BE2C (cell line): Measurements from ENCODE around the gene ADAMTS12.

Source experiments
- DNase-seq: peaks from one replicate; pipeline ENCODE4 v3.0.0-alpha.2; 2020
- H3K27me3 ChIP-seq: fragments of 250-450 bp; sonication (Bioruptor Pico); 2 replicates; pipeline ENCODE4 v1.5.1; 2020; ENCODE audit warnings: mild to moderate bottlenecking
- H3K36me3 ChIP-seq: fragments of 250-450 bp; sonication (Bioruptor Pico); 2 replicates; pipeline ENCODE4 v1.5.1; 2020; ENCODE audit warnings: mild to moderate bottlenecking
- H3K4me1 ChIP-seq: fragments of 250-450 bp; sonication (Bioruptor Pico); 2 replicates; pipeline ENCODE4 v1.5.1; 2020
- H3K4me3 ChIP-seq: 2 replicates; pipeline ENCODE4 v1.5.1; 2011; ENCODE audit warnings: low read depth, low read length
- H3K9me3 ChIP-seq: fragments of 250-450 bp; sonication (Bioruptor Pico); 2 replicates; pipeline ENCODE4 v1.5.1; 2020
- TF ChIP-seq, protein P1 (sequence below): IDR thresholded peaks from 2 replicates; pipeline ENCODE4 v1.5.1; 2012; ENCODE audit warnings: mild to moderate bottlenecking, low read depth, low read length

Gene ADAMTS12

DNA sequence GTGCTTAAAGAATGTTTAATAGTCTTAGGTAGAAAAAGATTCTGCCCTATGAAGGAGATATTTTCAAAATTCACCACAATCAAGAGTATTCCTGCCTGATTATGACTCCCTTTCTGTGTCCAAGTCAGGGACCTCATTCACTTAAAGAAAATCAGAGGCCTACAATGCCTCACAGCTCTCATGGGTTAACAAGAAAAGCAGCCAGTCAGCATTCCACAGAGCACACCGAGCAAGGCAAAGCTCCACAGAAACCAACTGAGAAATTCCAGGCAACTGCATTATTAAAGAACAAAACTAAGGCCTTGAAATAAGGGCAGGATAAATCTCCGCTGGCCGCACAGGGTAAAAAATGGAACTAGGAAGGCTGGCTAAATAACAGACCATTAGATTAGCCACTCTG is 289.9 kb downstream of the ADAMTS12 start:
- Histone ChIP-seq H3K4me1 (no peaks in the 10 kb centered on the region), H3K9me3 (no peaks in the 10 kb centered on the region), H3K27me3 (no peaks in the 10 kb centered on the region; the same call in 1 of the 2 replicates), H3K36me3 (no peaks in the 10 kb centered on the region), H3K4me3 (no peak overlapping the region)
- TF ChIP-seq, protein P1, sequence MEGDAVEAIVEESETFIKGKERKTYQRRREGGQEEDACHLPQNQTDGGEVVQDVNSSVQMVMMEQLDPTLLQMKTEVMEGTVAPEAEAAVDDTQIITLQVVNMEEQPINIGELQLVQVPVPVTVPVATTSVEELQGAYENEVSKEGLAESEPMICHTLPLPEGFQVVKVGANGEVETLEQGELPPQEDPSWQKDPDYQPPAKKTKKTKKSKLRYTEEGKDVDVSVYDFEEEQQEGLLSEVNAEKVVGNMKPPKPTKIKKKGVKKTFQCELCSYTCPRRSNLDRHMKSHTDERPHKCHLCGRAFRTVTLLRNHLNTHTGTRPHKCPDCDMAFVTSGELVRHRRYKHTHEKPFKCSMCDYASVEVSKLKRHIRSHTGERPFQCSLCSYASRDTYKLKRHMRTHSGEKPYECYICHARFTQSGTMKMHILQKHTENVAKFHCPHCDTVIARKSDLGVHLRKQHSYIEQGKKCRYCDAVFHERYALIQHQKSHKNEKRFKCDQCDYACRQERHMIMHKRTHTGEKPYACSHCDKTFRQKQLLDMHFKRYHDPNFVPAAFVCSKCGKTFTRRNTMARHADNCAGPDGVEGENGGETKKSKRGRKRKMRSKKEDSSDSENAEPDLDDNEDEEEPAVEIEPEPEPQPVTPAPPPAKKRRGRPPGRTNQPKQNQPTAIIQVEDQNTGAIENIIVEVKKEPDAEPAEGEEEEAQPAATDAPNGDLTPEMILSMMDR: no peak
- DNase-seq: no peak

DNA sequence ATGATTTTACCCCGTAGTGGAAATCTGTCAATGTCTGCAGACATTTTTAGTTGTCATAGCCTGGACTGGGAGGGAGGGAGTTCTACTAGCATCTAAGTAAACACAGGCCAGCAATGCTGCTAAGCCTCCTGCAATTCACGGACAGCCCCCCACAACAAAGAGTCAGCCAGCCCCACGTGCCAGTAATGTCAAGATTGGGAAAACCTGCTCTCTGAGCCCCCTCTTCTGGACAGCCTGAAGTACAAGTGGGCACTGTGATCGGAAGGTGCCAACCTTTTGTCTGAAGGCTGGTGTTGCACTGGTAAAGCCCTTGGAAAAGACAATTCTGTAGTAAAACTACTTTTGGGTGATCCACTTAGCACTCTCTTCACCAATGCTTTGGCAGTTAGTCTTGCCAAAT is 296.5 kb downstream of the ADAMTS12 start:
- Histone ChIP-seq H3K4me3 (no peak overlapping the region), H3K4me1 (no peaks in the 10 kb centered on the region), H3K36me3 (no peaks in the 10 kb centered on the region), H3K27me3 (no peaks in the 10 kb centered on the region), H3K9me3 (no peaks in the 10 kb centered on the region)
- TF ChIP-seq, protein P1: no peak
- DNase-seq: no peak

DNA sequence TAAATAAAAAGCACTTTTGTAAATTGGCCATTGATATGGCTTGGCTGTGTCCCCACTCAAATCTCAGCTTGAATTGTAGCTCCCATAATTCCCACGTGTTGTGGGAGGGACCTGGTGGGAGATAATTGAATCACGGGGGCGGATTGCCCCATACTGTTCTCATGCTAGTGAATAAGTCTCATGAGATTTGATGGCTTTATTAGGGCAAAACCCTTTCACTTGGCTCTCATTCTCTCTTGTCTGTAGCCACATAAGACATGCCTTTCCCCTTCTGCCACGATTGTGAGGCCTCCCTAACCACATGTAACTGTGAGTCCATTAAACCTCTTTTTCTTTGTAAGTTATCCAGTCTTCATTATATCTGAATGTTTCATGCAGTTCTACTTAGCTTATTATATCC is 297.8 kb downstream of the ADAMTS12 start:
- no peak overlapping the region for H3K4me3 ChIP-seq
- H3K4me1 ChIP-seq: no peaks in the 10 kb centered on the region
- TF ChIP-seq, protein P1: no peak
- no peak for DNase-seq
- no peaks in the 10 kb centered on the region for H3K9me3 ChIP-seq
- no peaks in the 10 kb centered on the region for H3K36me3 ChIP-seq
- H3K27me3 ChIP-seq: no peaks in the 10 kb centered on the region

DNA sequence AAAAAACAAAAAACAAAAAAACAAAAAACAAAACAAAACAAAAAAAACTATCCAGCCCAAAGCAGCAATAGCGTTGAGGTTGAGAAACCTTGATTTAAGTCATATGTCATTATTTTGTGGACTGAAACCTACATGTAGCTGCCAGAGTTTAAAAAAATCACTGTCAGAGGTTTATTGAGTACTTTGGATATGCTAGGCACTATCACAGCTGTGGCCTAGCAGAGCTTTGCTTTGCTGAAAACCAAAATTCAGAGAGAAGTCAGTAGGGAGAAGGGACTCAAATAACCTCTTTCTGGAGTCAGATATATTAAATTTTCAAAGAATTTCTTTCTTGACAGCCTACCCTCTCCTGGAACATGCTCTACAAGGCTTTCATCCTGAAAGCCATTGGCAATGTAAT is 299.5 kb downstream of the ADAMTS12 start:
- no peaks in the 10 kb centered on the region for H3K9me3 ChIP-seq
- no peaks in the 10 kb centered on the region for H3K36me3 ChIP-seq
- no peaks in the 10 kb centered on the region for H3K4me1 ChIP-seq
- DNase-seq: no peak
- no peaks in the 10 kb centered on the region for H3K27me3 ChIP-seq
- no peak overlapping the region for H3K4me3 ChIP-seq
- TF ChIP-seq, protein P1: no peak

DNA sequence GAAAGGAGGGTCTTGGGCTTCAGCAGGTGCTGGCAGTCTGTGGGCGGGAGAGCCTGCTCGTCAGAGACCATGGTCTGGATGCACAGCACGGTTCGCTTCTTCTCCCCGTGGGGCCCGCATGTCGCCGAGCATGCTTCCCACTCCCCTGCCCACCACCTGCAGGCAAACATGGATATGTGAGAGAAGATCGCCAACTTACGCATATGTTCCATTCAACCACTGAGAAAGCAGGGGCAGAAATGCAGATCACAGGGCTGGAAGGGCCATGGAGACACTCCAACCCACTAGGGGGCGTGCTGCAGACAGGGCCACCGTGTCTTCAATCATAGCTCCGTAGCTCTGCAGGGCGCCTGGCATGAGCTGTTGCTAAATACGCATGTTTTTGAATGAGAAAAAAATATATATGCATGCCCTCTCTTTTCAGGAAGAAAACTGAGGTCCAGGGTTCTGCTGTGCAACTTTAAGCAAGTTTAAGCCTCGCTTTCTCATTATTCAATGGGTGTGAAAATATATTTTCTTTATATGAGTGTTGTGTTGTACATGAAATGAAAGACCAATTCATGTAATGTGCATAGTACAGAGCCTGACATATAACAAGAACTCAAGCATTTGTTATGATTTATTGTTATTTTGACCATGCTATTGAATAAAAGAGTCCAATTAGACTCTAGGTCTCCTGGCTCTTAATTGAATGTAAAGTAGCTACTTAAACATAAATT is 303.0 kb downstream of the ADAMTS12 start:
- Histone ChIP-seq H3K4me1 (no peaks in the 10 kb centered on the region), H3K9me3 (no peaks in the 10 kb centered on the region), H3K36me3 (no peaks in the 10 kb centered on the region), H3K4me3 (no peak overlapping the region), H3K27me3 (no peaks in the 10 kb centered on the region)
- TF ChIP-seq, protein P1: peak; percentile 59
- DNase-seq: peak; percentile 58

DNA sequence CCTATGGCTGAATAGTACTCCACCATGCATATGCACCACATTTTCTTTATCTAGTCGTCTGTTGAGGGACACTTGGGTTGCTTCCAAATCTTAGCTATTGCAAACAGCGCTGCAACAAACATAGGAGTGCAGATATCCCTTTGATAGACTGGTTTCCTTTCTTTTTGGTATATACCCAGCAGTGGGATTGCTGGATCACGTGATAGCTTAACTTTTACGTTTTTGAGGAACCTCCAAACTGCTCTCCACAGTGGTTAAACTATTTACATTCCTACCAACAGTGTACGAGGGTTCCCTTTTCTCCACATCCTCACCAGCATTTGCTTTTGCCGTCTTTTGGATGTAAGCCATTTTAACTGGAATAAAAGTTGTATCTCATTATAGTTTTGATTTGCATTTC is 308.5 kb downstream of the ADAMTS12 start:
- Histone ChIP-seq H3K9me3 (no peaks in the 10 kb centered on the region), H3K4me3 (no peak overlapping the region), H3K27me3 (no peaks in the 10 kb centered on the region), H3K36me3 (no peaks in the 10 kb centered on the region), H3K4me1 (no peaks in the 10 kb centered on the region)
- DNase-seq: no peak
- TF ChIP-seq, protein P1: no peak
